Suppressor macrophage treated with lipopolysaccharide for 1 hour (primary cell): ENCODE data around the gene PDZRN4.
"Not testable (repeated sequence)": the region's sequence is repeated elsewhere in the genome, so short reads cannot be mapped to it uniquely, and the experiment has no call there.

Experiments used
- DNase-seq, 3 donors: peaks; one replicate each; pipeline ENCODE4 v3.0.0-alpha.2; 2020 to 2022

PDZRN4 gene

GRCh38 chr12:41515953-41516352 is 327.8 kb downstream of the PDZRN4 start:
- DNase-seq, result no peak

- DNase-seq, result no peak
These were observed 332.7 kb downstream of the PDZRN4 start for GRCh38 chr12:41520869-41521268.

GRCh38 chr12:41521872-41522379 is 333.8 kb downstream of the PDZRN4 start:
- peak; percentile 45 to 84 (median 69) for DNase-seq

GRCh38 chr12:41527062-41527461 is 338.9 kb downstream of the PDZRN4 start:
- DNase-seq, result no peak

- no peak for DNase-seq
These were observed 339.5 kb downstream of the PDZRN4 start for GRCh38 chr12:41527534-41528116.

- no peak for DNase-seq
These were observed 340.8 kb downstream of the PDZRN4 start for GRCh38 chr12:41528874-41529273.

GRCh38 chr12:41530441-41530840 is 342.3 kb downstream of the PDZRN4 start:
- DNase-seq, result no peak

- DNase-seq, result no peak
These were observed 343.2 kb downstream of the PDZRN4 start for GRCh38 chr12:41531147-41531829.

- no peak for DNase-seq
These were observed 344.0 kb downstream of the PDZRN4 start for GRCh38 chr12:41532072-41532471.

- DNase-seq, result no peak
These were observed 348.8 kb downstream of the PDZRN4 start for GRCh38 chr12:41536813-41537490.

- DNase-seq, result no peak
These were observed 349.4 kb downstream of the PDZRN4 start for GRCh38 chr12:41537522-41537921.

- DNase-seq, result no peak
These were observed 357.6 kb downstream of the PDZRN4 start for GRCh38 chr12:41545761-41546160.

GRCh38 chr12:41547071-41547470 is 359.0 kb downstream of the PDZRN4 start:
- not testable (repeated sequence) for DNase-seq

GRCh38 chr12:41548926-41549325 is 360.8 kb downstream of the PDZRN4 start:
- no peak for DNase-seq

- DNase-seq, result peak in 2 of 3 donors; percentile 4 to 13
These were observed 364.5 kb downstream of the PDZRN4 start for GRCh38 chr12:41552588-41552987.

- no peak for DNase-seq
These were observed 368.1 kb downstream of the PDZRN4 start for GRCh38 chr12:41556176-41556575.

- no peak for DNase-seq
These were observed 369.2 kb downstream of the PDZRN4 start for GRCh38 chr12:41557344-41557743.

GRCh38 chr12:41558671-41559070 is 370.6 kb downstream of the PDZRN4 start:
- no peak for DNase-seq

- no peak for DNase-seq
These were observed 374.9 kb downstream of the PDZRN4 start for GRCh38 chr12:41563051-41563450.

- DNase-seq, result no peak
These were observed 376.7 kb downstream of the PDZRN4 start for GRCh38 chr12:41564816-41565215.

GRCh38 chr12:41566703-41567102 is 378.6 kb downstream of the PDZRN4 start:
- no peak for DNase-seq

- no peak for DNase-seq
These were observed 385.3 kb downstream of the PDZRN4 start for GRCh38 chr12:41573445-41573844.

GRCh38 chr12:41576925-41577324 is 388.8 kb downstream of the PDZRN4 start:
- no peak for DNase-seq

- no peak for DNase-seq
These were observed 389.9 kb downstream of the PDZRN4 start for GRCh38 chr12:41577995-41578394.
